ENCODE data around the gene AMHR2.

The AMHR2 gene

GRCh38 chr12:53452159-53453077 lies 28.8 kb downstream of the AMHR2 start:
- DNase-seq (ENCODE audit: extremely low read depth in 1 of 2, low read depth in 1 of 2): peak; percentile 57 to 65

GRCh38 chr12:53453953-53454640 lies 30.4 kb downstream of the AMHR2 start:
- no peak for DNase-seq (ENCODE audit: extremely low read depth in 1 of 2, low read depth in 1 of 2)

- DNase-seq (ENCODE audit: extremely low read depth in 1 of 2, low read depth in 1 of 2): no peak
These were observed 31.1 kb downstream of the AMHR2 start for GRCh38 chr12:53454707-53455106.

DNA sequence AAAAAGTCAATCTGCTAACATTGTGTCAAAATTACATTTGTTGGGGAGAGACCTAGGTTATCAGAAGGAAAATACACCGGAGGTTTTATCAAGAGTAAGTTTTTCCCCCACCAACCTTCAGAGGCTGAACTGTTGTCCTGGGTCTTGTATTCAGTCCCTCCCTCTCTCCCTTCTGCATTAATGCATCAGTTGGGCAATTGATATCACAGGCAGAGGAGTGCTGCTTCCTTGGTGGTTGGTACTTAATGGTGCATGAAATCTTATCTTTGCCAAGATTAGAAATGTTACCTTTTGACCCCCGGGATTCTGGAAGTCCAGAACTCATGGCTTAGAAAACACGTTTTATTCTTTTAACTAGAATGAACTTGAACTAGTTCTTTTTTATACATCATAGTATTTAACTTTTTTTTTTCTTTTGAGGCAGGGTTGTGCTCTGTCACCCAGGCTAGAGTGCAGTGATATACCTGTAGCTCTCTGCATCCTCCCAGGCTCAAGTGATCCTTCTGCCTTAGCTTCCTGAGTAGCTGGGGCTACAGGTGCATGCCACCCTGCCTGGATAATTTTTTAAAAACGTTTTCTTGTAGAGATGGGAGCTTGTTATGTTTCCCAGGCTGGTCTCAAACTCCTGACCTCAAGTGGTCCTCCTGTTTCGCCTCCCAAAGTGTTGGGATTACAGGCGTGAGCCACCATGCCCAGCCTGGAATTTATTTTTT lies 33.2 kb downstream of the AMHR2 start:
- no peak for DNase-seq (ENCODE audit: extremely low read depth in 1 of 2, low read depth in 1 of 2)

DNA sequence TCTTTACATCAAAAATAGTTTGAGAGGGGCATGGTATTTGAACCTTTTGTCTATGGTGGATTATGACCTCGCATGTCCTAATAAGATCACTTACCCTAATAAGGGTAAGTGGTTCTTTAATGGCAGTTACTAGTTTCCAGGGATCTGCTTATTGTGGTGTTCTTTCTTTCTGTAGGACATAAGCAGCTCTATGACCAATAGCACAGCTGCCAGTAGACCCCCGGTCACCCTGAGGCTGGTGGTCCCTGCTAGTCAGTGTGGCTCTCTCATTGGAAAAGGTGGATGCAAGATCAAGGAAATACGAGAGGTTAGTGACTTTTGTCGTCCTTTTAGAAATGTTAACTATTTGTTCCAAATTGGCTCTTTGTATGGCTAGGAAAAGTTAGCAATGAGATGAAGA lies 35.4 kb downstream of the AMHR2 start:
- no peak for DNase-seq (ENCODE audit: extremely low read depth in 1 of 2, low read depth in 1 of 2)

DNA sequence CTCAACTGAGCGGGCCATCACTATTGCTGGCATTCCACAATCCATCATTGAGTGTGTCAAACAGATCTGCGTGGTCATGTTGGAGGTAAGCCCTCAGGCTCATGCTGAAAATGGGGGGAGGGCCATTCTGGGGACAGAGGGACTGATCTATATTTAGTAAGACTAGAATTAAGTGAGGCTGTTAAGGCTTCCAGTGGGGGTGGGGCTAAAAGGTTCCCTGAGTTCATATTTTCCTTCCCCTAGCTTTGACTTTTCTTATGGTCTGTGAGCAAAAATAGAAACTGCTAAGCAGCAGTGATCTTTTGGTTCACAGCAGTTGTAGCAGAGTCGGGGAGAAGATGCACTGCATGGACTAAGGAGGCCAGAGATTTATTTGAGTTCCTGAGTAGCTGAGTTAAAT lies 37.4 kb downstream of the AMHR2 start:
- DNase-seq (ENCODE audit: extremely low read depth in 1 of 2, low read depth in 1 of 2): no peak

- DNase-seq (ENCODE audit: extremely low read depth in 1 of 2, low read depth in 1 of 2): no peak
These were observed 37.9 kb downstream of the AMHR2 start for GRCh38 chr12:53461591-53461990.

DNA sequence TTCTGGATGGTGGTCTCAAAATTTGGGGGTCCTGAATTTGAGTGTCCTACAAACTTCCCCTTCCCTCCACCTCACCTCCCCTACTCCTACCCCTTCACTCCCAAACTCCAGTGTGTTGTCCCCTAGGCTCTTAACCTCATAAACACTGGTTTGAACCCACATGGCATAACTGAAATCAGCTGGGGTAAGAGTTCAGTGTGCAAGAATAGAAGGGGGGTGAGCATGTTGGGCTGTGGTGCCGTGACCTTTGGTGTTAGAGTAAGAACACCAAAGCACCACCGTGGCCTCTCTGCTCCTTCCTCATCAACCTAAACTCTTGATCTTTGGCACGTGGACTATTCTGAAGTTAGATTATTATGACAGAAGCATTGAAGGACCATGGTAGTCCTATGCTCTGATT lies 39.3 kb downstream of the AMHR2 start:
- DNase-seq (ENCODE audit: extremely low read depth in 1 of 2, low read depth in 1 of 2): no peak

- no peak for DNase-seq (ENCODE audit: extremely low read depth in 1 of 2, low read depth in 1 of 2)
These were observed 40.3 kb downstream of the AMHR2 start for GRCh38 chr12:53463802-53464560.

DNA sequence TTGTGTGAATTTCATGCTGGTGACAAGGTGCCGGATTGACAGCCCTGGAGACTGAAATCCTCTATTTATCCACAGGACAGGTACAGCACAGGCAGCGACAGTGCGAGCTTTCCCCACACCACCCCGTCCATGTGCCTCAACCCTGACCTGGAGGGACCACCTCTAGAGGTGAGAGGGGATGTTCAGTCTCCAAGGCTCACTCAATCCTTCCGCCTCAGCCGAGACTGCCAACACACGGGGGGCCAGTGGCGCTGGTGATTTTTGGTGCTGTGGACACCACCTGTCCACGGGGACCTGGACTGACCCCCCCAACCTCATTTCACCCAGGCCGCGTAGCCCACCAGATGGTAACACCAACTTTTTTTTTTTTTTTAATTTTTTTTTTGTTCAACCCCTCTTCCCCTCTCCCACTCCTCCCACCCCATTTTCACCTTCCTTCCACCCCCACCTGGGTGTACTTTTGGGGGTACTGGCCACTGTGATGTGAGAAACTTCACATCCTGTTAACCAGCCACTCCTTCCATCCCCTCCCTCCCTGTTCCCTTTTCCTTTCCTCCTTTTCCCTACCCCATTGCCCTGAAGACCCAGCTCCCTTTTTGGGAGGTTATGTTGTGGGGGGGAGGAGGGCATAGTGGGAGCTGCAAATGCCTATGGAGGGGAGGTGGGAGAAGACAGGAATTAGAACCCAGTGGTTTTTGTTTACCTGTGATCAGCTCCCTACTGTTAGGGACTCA lies 41.2 kb downstream of the AMHR2 start:
- no peak for DNase-seq (ENCODE audit: extremely low read depth in 1 of 2, low read depth in 1 of 2)

DNA sequence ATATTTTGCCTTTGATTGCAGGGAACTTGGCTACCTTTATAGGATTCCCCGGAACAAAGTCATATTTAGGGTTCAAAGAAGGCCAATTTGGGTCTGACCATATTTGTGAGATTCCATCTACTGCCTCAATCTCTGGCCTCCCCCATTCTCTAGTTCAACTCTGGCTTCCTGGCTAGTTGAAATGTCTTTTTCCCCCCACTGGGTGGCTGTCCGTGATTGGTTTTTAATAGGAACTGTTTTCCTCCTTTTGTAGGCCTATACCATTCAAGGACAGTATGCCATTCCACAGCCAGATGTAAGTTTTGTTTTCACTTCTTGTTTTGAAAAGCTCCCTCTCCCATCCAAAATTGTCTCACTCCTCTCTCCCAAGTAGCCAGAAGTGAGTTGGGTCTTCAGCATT lies 42.0 kb downstream of the AMHR2 start:
- DNase-seq (ENCODE audit: extremely low read depth in 1 of 2, low read depth in 1 of 2): no peak

DNA sequence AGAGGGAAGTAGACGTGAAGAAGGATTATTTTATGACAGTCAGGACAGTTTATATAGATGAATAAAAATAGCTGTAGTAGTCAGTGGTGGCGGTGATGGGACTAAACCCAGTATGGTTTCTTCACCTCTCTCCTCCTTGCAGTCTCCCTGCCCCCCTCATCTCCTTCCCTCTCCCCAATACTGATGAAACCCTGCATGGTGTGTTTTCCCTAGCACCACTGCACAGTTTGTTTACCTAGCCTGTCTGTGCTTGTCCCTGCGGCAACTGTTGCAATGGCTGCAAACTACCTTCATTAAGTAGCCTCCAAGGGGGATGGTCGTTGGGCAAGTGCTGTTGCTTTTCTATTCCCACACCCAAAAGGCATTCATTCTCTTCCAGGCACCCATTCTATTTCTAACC lies 43.0 kb downstream of the AMHR2 start:
- DNase-seq (ENCODE audit: extremely low read depth in 1 of 2, low read depth in 1 of 2): no peak

DNA sequence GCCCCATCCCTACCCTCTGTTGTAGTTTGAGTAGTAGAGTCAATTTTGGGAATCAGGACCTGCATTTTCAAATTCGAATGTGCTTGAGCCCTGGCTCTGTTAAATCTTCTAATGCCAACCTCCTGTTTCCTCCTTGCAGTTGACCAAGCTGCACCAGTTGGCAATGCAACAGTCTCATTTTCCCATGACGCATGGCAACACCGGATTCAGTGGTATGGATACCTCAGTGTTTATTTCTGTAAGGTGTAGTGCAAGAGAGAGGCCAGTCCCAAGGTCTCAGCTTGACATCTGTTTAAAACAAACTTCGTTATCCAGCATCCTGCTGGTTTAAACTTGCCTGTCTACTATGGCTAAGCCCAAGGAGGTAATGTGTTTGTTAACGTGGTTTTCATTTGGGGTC lies 43.4 kb downstream of the AMHR2 start:
- no peak for DNase-seq (ENCODE audit: extremely low read depth in 1 of 2, low read depth in 1 of 2)

DNA sequence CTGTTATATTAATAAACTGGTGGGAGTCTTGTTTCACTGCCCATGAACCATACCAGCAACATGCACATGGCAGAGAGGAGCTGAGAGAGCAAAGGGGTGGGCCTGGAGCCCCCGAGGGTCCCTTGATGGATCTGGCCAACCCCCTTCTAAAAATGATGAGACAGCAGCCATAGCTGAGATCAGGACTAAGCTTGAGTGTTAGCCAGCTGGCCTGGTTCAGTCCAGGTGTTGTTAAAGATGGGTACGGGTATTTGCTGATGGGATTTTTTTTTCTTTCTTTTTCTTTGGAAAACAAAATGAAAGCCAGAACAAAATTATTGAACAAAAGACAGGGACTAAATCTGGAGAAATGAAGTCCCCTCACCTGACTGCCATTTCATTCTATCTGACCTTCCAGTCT lies 44.2 kb downstream of the AMHR2 start:
- DNase-seq (ENCODE audit: extremely low read depth in 1 of 2, low read depth in 1 of 2): no peak

GRCh38 chr12:53468282-53468681 lies 44.6 kb downstream of the AMHR2 start:
- DNase-seq (ENCODE audit: extremely low read depth in 1 of 2, low read depth in 1 of 2): no peak

DNA sequence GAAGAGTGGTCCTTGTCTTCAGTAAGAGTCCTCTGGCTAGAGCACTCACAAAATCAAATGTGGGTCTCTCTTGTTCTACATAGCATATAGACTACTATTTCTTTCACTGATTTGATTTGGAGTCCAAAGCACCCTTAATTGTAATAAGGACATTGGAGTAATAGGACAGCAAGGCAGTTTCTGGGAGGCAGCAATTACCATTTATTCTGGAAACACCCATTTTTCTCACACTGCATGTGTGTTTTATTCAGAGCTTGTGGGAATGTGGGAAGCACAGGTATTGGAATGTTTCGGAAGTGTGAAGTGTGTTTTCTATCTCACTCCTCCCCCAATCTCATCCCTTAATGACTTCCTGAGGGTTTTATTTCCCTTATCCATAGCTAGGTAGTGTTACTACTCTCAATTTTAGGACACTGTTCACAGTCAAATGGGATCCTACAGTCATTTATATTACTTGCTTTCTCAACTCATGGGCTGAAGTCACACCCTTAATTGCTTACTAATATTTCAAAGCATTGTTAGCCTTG lies 48.5 kb downstream of the AMHR2 start:
- no peak for DNase-seq (ENCODE audit: extremely low read depth in 1 of 2, low read depth in 1 of 2)

DNA sequence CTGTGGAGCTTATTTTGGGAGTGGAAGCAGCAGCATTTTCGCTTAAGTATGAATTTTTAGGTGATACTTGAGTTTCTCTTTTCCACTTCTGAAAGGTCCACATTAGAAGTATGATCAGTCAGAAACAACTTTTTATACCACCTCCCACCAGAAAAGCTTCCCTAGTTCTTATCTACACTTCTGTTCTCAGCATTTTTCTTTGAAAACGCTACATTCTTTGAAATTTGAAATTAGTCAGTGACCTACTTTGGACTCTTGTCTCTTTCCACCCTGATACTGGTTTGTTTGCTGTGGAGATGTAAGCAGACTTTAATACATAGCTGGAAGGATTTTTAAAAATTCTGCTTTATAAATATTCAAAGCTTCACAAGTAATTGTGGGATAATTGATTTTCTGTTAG lies 50.4 kb downstream of the AMHR2 start:
- DNase-seq (ENCODE audit: extremely low read depth in 1 of 2, low read depth in 1 of 2): no peak

GRCh38 chr12:53474819-53475218 lies 51.2 kb downstream of the AMHR2 start:
- no peak for DNase-seq (ENCODE audit: extremely low read depth in 1 of 2, low read depth in 1 of 2)

DNA sequence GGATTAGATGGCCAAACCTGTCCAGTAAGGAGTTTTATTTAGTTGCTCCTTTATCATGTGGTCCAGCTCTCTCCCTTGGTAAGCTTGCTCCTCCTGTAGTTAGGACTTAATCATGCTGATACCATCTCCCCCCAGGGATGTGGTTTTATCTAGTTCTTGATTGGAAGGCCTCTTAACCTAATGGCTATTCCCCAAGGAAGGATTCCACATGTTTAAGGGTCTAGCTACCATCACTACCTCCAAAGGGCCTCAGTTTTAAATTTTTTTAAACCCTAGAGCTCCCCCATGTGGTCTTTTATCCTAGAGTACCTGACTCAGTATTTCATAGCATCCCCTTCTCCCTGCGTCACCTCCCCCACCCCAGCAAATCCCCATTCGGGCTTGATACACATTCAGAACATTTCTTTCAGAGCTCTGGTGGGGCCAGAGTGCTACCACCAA lies 53.1 kb downstream of the AMHR2 start:
- no peak for DNase-seq (ENCODE audit: extremely low read depth in 1 of 2, low read depth in 1 of 2)

GRCh38 chr12:53478865-53479264 lies 55.2 kb downstream of the AMHR2 start:
- DNase-seq (ENCODE audit: extremely low read depth in 1 of 2, low read depth in 1 of 2): no peak

Measured in activated CD8-positive, alpha-beta memory T cell treated with anti-CD3 and anti-CD28 coated beads for 1 hour (primary cell).